Adrenal gland (tissue), 5 donors: ENCODE results near the gene RNF4.

Experiments
- POLR2A ChIP-seq, 2 donors: fragments of 450-650 bp; IDR thresholded peaks; one replicate each; pipeline ENCODE4 v1.6.1; 2017; ENCODE audit warnings: antibody characterized with exemption in 2 of 2, mild to moderate bottlenecking in 2 of 2, moderate library complexity in 1 of 2
- TF ChIP-seq, protein P1 (sequence below), 6 experiments: fragments of 450-650 bp in 4 of 6; fragments of 200-600 bp in 2 of 6; sonication (generic) in 1 of 6; IDR thresholded peaks; 1 replicate in 5 of 6; 2 replicates in 1 of 6; pipeline versions ENCODE4 v1.5.1 to v1.8.0; 2016 to 2021; ENCODE audit warnings: antibody characterized with exemption in 6 of 6, mild to moderate bottlenecking in 2 of 6, moderate library complexity in 1 of 6
- donor health status: DM: no; HTN: no; CAD: no.

DNA sequence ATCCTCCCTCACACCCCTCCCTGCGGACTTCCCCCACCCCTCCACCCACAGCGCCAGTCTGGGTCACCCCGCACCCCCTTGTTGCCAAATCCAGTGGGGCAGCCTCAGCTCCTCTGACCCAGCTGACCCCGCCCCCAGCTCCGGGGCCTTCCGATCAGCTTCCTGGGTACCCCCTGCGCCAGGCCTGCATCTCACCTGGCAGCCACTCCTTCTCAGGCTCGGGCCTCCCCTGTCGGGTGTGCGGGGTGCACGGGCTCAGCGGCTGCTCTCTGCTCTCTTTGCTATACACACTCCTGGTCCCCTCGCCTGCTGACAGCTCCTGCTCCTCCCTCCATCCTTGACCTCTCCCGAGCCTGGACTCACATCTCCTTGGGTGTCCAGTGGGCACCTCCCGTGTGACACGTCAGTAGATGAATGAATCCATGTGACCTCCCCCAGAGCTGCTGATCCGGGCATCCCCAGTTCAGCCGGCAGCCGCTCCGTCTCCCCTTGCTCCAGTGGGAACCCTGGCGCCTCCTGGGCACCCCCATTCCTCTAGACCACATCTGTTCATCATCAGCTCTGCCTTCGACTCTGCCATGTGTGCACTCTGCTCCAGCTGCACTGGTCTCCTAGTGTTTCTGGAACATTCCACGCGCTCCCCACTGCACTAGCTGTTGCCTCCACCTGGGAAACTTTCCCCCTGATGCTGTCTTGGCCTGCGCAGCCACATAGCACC, 40.3 kb upstream of the RNF4 start:
- TF ChIP-seq, protein P1, sequence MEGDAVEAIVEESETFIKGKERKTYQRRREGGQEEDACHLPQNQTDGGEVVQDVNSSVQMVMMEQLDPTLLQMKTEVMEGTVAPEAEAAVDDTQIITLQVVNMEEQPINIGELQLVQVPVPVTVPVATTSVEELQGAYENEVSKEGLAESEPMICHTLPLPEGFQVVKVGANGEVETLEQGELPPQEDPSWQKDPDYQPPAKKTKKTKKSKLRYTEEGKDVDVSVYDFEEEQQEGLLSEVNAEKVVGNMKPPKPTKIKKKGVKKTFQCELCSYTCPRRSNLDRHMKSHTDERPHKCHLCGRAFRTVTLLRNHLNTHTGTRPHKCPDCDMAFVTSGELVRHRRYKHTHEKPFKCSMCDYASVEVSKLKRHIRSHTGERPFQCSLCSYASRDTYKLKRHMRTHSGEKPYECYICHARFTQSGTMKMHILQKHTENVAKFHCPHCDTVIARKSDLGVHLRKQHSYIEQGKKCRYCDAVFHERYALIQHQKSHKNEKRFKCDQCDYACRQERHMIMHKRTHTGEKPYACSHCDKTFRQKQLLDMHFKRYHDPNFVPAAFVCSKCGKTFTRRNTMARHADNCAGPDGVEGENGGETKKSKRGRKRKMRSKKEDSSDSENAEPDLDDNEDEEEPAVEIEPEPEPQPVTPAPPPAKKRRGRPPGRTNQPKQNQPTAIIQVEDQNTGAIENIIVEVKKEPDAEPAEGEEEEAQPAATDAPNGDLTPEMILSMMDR (IDR thresholded peaks at IDR 0.05): no peak
- no peak for TF ChIP-seq POLR2A (IDR thresholded peaks at IDR 0.05)
